Large intestine (tissue), 3 donors: Measurements from ENCODE around the gene PPP2R1A. TPM values are rescaled to one million over a fixed set of nuclear protein-coding genes. Genes with fewer than 3 reads are reported as not detected.

Source experiments
- DNase-seq, 2 donors: peaks; one replicate each; pipeline versions ENCODE4 v3.0.0 to v3.0.0-alpha.2; 2013
- H3K27ac ChIP-seq: one replicate; pipeline ENCODE4 v1.5.1; 2013; ENCODE audit warnings: low read length
- H3K27me3 ChIP-seq: 2 replicates; pipeline ENCODE4 v1.6.1; 2013; ENCODE audit warnings: low read length; ENCODE audit not compliant: control insufficient read depth, insufficient read depth
- H3K36me3 ChIP-seq: 2 replicates; pipeline ENCODE4 v1.6.1; 2013; ENCODE audit warnings: low read length; ENCODE audit not compliant: control insufficient read depth, insufficient read depth
- H3K4me1 ChIP-seq: one replicate; pipeline ENCODE4 v1.6.1; 2013; ENCODE audit warnings: low read length; ENCODE audit not compliant: control insufficient read depth, insufficient read depth
- H3K4me3 ChIP-seq: one replicate; pipeline ENCODE4 v1.5.1; 2013; ENCODE audit warnings: low read length
- H3K9me3 ChIP-seq: one replicate; pipeline ENCODE4 v1.6.1; 2013; ENCODE audit warnings: mild to moderate bottlenecking, low read depth, low read length, moderate library complexity; ENCODE audit not compliant: control insufficient read depth
- WGBS: methylation state at CpG from one replicate; pipeline ENCODE4 v1.1.5; 2013; ENCODE audit warnings: low lambda C conversion rate; ENCODE audit not compliant: insufficient coverage; 5-methylcytosine and 5-hydroxymethylcytosine counted together
- polyA plus RNA-seq: library from polyadenylated mRNA; unstranded; fragments of 120-200 nt; gene quantifications from one replicate; pipeline ENCODE4 v1.2.1, GENCODE V29; 2013

Gene PPP2R1A
- polyA plus RNA-seq, 1 donor, result 223 TPM

- Histone ChIP-seq H3K9me3 (no peaks in the 10 kb centered on the region), H3K27me3 (no peaks in the 10 kb centered on the region), H3K27ac (no peak overlapping the region), H3K4me1 (no peaks in the 10 kb centered on the region), H3K4me3 (no peak overlapping the region), H3K36me3 (peaks cover 12% of the 10 kb centered on the region)
- no peak for DNase-seq
- WGBS, result no CpG with 5 or more reads among the region's 1 CpG
Measured at GRCh38 chr19:52172347-52172746, 17.5 kb upstream of the PPP2R1A start.

DNA sequence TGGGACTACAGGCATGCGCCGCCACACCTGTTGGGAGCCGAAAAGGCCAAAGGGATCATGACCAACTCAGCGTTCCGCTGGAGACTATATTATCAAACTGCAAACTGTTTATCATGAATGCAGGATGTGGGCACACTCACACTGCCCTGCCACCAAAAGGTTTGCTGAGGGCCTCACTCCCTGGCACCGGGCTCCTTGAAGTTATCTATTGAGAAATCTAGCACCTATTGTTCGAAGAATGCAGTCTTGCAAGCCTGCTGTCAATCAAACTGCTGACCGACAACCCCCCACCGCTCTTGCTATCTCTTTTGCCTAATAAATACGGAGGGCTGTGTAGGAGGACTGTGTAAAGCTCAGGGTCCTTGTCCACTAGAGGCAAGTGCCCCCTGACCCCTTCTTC, 13.3 kb upstream of the PPP2R1A start:
- no peak for DNase-seq
- Histone ChIP-seq H3K9me3 (no peaks in the 10 kb centered on the region), H3K36me3 (no peaks in the 10 kb centered on the region), H3K4me3 (no peak overlapping the region), H3K27me3 (no peaks in the 10 kb centered on the region), H3K4me1 (no peaks in the 10 kb centered on the region), H3K27ac (no peak overlapping the region)
- no CpG with 5 or more reads among the region's 10 CpGs for WGBS

GRCh38 chr19:52187407-52187806, 2.4 kb upstream of the PPP2R1A start:
- WGBS, result no CpG with 5 or more reads among the region's 1 CpG
- DNase-seq, result no peak
- no peak overlapping the region for H3K27ac ChIP-seq
- no peaks in the 10 kb centered on the region for H3K9me3 ChIP-seq
- no peaks in the 10 kb centered on the region for H3K27me3 ChIP-seq
- H3K36me3 ChIP-seq, result no peaks in the 10 kb centered on the region
- H3K4me3 ChIP-seq, result no peak overlapping the region
- H3K4me1 ChIP-seq, result peaks cover 17% of the 10 kb centered on the region

DNA sequence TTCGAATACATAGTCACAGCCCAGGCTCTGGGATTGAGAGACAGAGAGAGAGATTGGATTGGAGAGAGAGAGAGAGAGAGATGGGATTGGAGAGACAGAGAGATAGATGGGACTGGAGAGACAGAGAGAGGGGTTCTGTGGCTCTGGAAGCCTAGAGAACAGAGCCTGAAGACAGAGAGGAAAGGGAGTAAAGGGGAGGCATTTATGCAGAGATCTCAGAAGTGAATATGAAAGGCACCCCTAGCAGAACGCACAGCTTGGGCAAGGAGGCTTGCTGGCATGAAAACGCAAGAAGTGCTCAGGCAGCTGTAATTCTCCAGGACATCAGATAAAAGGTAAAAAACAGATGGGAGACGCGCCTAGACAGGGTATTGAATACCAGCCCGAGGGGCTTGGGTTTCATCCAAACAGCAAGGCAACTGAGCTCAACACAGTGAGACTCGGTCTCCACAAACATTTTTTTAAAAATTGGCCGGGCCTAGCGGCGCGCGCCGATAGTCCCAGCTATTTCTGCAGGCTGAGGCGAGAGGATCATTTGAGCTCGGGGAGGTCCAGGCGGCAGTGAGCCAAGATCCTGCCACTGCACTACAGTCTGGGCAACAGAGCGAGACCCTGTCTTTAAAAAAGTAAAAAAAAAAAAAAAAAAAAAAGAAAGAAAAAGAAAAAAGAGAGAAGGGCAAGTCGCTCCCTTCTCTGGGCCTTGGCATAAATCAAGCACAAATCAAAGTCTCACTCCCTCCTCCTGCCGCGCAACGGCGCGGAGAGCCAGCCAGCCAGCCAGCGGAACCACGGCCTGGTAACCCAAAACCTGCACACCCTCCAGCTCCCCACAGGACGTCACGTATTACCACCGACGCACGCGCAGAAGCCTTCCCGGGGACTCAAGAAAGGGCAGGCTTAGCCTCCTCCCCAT, 774 bp upstream of the PPP2R1A start:
- peaks cover 17% of the 10 kb centered on the region for H3K4me1 ChIP-seq
- peak overlapping the region; percentile 83 for H3K27ac ChIP-seq
- 42% methylated on average over 1 of the region's 32 CpGs for WGBS
- DNase-seq, result no peak
- H3K27me3 ChIP-seq, result no peaks in the 10 kb centered on the region
- peak overlapping the region; percentile 60 for H3K4me3 ChIP-seq
- no peaks in the 10 kb centered on the region for H3K9me3 ChIP-seq
- H3K36me3 ChIP-seq, result peaks cover 6% of the 10 kb centered on the region

DNA sequence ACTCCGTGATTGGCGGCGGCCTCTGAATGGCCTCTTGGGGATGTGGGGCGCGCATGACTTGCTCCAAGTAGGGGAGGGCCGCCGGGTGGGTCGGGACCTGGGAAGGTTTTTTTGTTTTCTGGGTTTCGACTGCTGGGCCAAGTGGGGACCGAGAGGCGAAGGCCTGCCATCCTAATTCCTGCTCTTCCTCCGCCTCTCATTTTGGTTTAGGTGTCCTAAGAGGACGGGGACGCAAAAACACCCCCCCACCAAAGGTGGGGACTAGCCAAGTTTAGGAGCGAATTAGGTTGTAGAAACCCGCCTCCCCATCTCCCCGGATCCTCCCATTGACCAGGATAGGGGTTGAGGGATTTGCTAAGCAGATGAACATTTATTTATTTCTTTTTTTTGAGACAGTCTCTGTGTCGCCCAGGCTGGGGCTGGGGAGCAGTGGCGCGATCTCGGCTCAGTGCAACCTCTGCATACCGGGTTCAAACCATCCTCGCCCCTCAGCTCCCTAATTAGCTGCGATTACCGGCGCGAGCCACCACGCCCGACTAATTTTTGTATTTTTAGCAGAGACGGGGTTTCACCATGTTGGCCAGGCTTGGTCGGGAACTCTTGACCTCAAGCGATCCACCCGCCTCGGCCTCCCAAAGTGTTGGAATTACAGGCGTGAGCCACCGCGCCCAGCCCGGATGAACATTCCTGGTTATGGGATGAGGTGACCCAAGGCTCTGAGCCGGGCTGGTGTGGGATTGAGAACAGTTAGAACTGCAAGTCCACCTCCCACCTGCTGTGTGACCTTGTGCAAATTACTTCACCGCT, 838 bp downstream of the PPP2R1A start:
- 0% methylated on average over 1 of the region's 40 CpGs for WGBS
- peaks cover 17% of the 10 kb centered on the region for H3K4me1 ChIP-seq
- H3K27me3 ChIP-seq, result no peaks in the 10 kb centered on the region
- no peak for DNase-seq
- H3K36me3 ChIP-seq, result peaks cover 20% of the 10 kb centered on the region
- peak overlapping the region; percentile 92 for H3K4me3 ChIP-seq
- peak overlapping the region; percentile 93 for H3K27ac ChIP-seq
- H3K9me3 ChIP-seq, result no peaks in the 10 kb centered on the region

GRCh38 chr19:52191389-52191788, 1.5 kb downstream of the PPP2R1A start:
- Histone ChIP-seq H3K4me1 (peaks cover 17% of the 10 kb centered on the region), H3K4me3 (peak overlapping the region; percentile 92), H3K9me3 (no peaks in the 10 kb centered on the region), H3K36me3 (peaks cover 27% of the 10 kb centered on the region), H3K27ac (peak overlapping the region; percentile 93), H3K27me3 (no peaks in the 10 kb centered on the region)
- no CpG with 5 or more reads among the region's 5 CpGs for WGBS
- peak; percentile 40 to 80 for DNase-seq

- Histone ChIP-seq H3K27ac (peak overlapping the region; percentile 4), H3K4me3 (no peak overlapping the region), H3K9me3 (no peaks in the 10 kb centered on the region), H3K27me3 (no peaks in the 10 kb centered on the region), H3K4me1 (peaks cover 17% of the 10 kb centered on the region), H3K36me3 (peaks cover 33% of the 10 kb centered on the region)
- DNase-seq, result no peak
- WGBS, result no CpG with 5 or more reads among the region's 2 CpGs
Measured at GRCh38 chr19:52191951-52192350, 2.1 kb downstream of the PPP2R1A start.

DNA sequence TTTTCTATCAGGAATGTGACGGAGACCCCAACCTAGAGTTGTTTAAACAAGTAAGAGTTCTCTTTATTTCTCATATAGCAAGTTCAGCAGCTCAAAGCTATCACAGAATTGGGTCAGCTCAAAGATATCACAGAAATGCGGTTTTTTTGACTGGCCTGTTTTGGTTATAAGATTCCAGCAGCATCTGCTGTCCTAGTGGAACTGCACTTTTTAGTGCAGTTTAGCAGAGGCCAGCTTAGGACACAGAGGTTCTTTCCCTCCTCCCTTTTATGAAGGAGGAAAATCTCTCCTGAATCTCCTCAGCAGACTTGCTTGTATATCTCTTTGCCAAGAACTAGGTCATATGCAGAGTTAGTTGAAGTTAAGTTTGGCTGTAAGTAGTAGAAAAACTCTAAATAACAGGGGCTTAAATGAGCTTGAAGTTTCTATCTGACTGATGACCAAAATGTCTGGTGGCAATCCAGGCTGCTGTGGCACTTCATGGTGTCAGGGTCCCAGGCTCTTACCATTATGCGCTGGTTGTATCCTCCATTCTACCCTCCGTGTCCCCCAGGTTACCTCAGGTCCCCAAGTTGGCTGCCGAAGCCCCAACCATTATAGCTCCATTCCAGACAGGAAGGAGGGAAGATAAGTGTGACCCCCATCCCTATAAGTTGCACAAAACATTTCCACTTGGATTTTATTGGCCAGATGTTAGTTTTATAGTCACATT, 6.6 kb downstream of the PPP2R1A start:
- DNase-seq, result no peak
- H3K4me3 ChIP-seq, result no peak overlapping the region
- 80% methylated on average over 2 of the region's 5 CpGs for WGBS
- no peaks in the 10 kb centered on the region for H3K9me3 ChIP-seq
- H3K36me3 ChIP-seq, result peaks cover 64% of the 10 kb centered on the region
- no peak overlapping the region for H3K27ac ChIP-seq
- H3K4me1 ChIP-seq, result peaks cover 5% of the 10 kb centered on the region
- H3K27me3 ChIP-seq, result no peaks in the 10 kb centered on the region

- no CpG with 5 or more reads among the region's 3 CpGs for WGBS
- Histone ChIP-seq H3K27me3 (no peaks in the 10 kb centered on the region), H3K27ac (no peak overlapping the region), H3K9me3 (no peaks in the 10 kb centered on the region), H3K36me3 (peaks cover 78% of the 10 kb centered on the region), H3K4me1 (no peaks in the 10 kb centered on the region), H3K4me3 (no peak overlapping the region)
- DNase-seq, result no peak
Measured at GRCh38 chr19:52197964-52198363, 8.1 kb downstream of the PPP2R1A start.

GRCh38 chr19:52198678-52199077, 8.8 kb downstream of the PPP2R1A start:
- H3K4me1 ChIP-seq, result no peaks in the 10 kb centered on the region
- no peaks in the 10 kb centered on the region for H3K27me3 ChIP-seq
- whole genome bisulfite sequencing, result 40% methylated on average over 1 of the region's 3 CpGs
- peaks cover 81% of the 10 kb centered on the region for H3K36me3 ChIP-seq
- H3K9me3 ChIP-seq, result no peaks in the 10 kb centered on the region
- no peak overlapping the region for H3K27ac ChIP-seq
- no peak for DNase-seq
- H3K4me3 ChIP-seq, result no peak overlapping the region
